ENCODE data around the gene KLHL5.

DNA sequence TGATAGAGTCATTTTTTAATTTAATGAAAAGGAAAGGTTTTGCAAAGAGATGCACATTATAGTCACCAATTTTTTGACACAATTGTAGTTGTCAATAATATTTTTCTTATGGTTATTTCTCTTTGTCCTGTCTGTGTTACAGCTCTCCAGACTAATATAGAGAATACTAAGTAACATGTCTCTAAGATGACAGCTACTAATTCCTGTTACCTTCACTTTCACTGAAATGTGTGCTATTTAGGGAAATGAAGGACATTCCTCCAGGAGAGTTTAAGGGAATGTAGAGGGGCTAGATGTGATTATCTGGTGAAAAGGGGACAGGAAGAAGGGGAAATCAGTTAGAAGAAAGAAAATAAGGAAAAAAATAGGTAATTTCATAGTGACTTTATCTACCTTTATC is 1.4 kb downstream of the KLHL5 start:
- TF ChIP-seq, protein P1, sequence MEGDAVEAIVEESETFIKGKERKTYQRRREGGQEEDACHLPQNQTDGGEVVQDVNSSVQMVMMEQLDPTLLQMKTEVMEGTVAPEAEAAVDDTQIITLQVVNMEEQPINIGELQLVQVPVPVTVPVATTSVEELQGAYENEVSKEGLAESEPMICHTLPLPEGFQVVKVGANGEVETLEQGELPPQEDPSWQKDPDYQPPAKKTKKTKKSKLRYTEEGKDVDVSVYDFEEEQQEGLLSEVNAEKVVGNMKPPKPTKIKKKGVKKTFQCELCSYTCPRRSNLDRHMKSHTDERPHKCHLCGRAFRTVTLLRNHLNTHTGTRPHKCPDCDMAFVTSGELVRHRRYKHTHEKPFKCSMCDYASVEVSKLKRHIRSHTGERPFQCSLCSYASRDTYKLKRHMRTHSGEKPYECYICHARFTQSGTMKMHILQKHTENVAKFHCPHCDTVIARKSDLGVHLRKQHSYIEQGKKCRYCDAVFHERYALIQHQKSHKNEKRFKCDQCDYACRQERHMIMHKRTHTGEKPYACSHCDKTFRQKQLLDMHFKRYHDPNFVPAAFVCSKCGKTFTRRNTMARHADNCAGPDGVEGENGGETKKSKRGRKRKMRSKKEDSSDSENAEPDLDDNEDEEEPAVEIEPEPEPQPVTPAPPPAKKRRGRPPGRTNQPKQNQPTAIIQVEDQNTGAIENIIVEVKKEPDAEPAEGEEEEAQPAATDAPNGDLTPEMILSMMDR (IDR thresholded peaks at IDR 0.05; ENCODE audit: low read depth, low read length): no peak
- TF ChIP-seq, protein P2, sequence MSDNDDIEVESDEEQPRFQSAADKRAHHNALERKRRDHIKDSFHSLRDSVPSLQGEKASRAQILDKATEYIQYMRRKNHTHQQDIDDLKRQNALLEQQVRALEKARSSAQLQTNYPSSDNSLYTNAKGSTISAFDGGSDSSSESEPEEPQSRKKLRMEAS (IDR thresholded peaks at IDR 0.05; ENCODE audit: low read depth, low read length): no peak
